A673 (cell line): ENCODE results near the gene DCLRE1B.

Experiments
- EZH2 ChIP-seq: fragments of 200-600 bp; sonication (generic); IDR thresholded peaks from 2 replicates; pipeline ENCODE4 v1.6.1; 2017; ENCODE audit warnings: borderline replicate concordance, low read depth, mild to moderate bottlenecking, mixed read lengths, antibody characterized with exemption, low read length; ENCODE audit not compliant: poor library complexity, severe bottlenecking
- TF ChIP-seq, protein P1 (sequence below): fragments of 300-800, 200-600 bp; sonication (generic); conservative IDR thresholded peaks from 2 replicates; pipeline ENCODE4 v1.5.1; 2017; ENCODE audit warnings: low read depth, mild to moderate bottlenecking, antibody characterized with exemption, low read length, moderate library complexity, mixed read lengths

DNA sequence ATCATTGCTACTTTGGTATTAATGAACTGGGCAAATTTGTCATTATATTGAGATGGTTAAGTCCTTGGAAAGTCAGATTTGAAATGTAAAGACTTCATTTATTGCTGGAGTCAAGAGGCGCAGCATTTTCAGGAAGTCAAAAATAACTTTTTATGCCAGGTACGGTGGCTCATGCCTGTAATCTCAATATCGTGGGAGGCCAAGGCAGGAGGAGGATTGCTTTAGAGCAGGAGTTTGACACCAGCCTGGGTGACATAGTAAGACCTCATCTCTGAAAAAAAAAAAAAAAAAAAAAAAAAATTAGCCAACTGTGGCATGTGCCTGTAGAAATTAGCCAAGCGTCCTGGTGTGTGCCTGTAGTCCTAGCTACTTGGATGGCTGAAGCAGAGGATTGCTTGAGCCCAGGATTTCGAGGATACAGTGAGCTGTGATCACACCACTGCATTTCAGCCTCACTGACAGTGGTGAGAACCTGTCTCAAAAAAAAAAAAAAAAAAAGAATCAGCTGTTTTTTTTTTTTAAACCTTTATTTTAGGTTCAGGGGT, 29.5 kb downstream of the DCLRE1B start:
- TF ChIP-seq, protein P1, sequence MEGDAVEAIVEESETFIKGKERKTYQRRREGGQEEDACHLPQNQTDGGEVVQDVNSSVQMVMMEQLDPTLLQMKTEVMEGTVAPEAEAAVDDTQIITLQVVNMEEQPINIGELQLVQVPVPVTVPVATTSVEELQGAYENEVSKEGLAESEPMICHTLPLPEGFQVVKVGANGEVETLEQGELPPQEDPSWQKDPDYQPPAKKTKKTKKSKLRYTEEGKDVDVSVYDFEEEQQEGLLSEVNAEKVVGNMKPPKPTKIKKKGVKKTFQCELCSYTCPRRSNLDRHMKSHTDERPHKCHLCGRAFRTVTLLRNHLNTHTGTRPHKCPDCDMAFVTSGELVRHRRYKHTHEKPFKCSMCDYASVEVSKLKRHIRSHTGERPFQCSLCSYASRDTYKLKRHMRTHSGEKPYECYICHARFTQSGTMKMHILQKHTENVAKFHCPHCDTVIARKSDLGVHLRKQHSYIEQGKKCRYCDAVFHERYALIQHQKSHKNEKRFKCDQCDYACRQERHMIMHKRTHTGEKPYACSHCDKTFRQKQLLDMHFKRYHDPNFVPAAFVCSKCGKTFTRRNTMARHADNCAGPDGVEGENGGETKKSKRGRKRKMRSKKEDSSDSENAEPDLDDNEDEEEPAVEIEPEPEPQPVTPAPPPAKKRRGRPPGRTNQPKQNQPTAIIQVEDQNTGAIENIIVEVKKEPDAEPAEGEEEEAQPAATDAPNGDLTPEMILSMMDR: no peak
- TF ChIP-seq EZH2: no peak
